Measurements from ENCODE around the gene PIGV.

- TF ChIP-seq CTCF (IDR thresholded peaks at IDR 0.05; ENCODE audit: poor library complexity, severe bottlenecking) (no peak), EZH2 (IDR thresholded peaks at IDR 0.05; ENCODE audit: borderline replicate concordance, insufficient read depth, low read length, poor library complexity, severe bottlenecking) (no peak), REST (IDR thresholded peaks at IDR 0.05; ENCODE audit: borderline replicate concordance) (no peak), POLR2AphosphoS5 (IDR thresholded peaks at IDR 0.05) (no peak), EP300 (conservative IDR thresholded peaks at IDR 0.05; ENCODE audit: poor library complexity, severe bottlenecking) (no peak), RAD21 (conservative IDR thresholded peaks at IDR 0.05) (no peak), TAF1 (IDR thresholded peaks at IDR 0.05; ENCODE audit: low read depth) (no peak), MXI1 (conservative IDR thresholded peaks at IDR 0.05; ENCODE audit: poor library complexity, severe bottlenecking) (no peak), SMC3 (conservative IDR thresholded peaks at IDR 0.05; ENCODE audit: poor library complexity) (no peak)
Observed at GRCh38 chr1:26824731-26825130, 37.0 kb downstream of the PIGV start.
